Activated T-cell treated with anti-CD3 and anti-CD28 coated beads, Interleukin-2, amount 50 U/mL, for 72 hours (primary cell): Measurements from ENCODE around the gene COX8C. TPM values are rescaled to one million over a fixed set of nuclear protein-coding genes. Genes with fewer than 3 reads are reported as not detected.
A peak's percentile ranks its signal among the peaks of the same experiment; 100 is the strongest.

Experiments
- ATAC-seq, 2 donors: fragments of 150-1000 bp; cut with Tn5 transposase; replicated peaks in 1 of 2; 2 replicates each; pipeline ENCODE4 v1.10.0; 2021; ENCODE audit warnings: moderate library complexity in 2 of 2, mild to moderate bottlenecking in 1 of 2
- DNase-seq, 2 donors: peaks; one replicate each; pipeline ENCODE4 v3.0.0; 2021 to 2022; ENCODE audit warnings: mixed read lengths in 1 of 2
- H3K27ac Mint-ChIP-seq: one replicate; pipeline ENCODE4 v1.8.0; 2022; ENCODE audit warnings: mild to moderate bottlenecking, moderate library complexity, mixed read lengths
- H3K27me3 Mint-ChIP-seq: one replicate; pipeline ENCODE4 v1.8.0; 2022; ENCODE audit warnings: low read depth, mixed read lengths
- H3K36me3 Mint-ChIP-seq, 2 donors: one replicate each; pipeline ENCODE4 v1.8.0; 2022; ENCODE audit warnings: mixed read lengths in 2 of 2, mild to moderate bottlenecking in 1 of 2; ENCODE audit not compliant: insufficient read depth in 2 of 2
- H3K4me1 Mint-ChIP-seq: one replicate; pipeline ENCODE4 v1.8.0; 2022; ENCODE audit warnings: low read depth, mixed read lengths
- H3K4me3 Mint-ChIP-seq, 2 donors: one replicate each; pipeline ENCODE4 v1.8.0; 2022; ENCODE audit warnings: mild to moderate bottlenecking in 2 of 2, mixed read lengths in 2 of 2, moderate library complexity in 2 of 2
- H3K9me3 Mint-ChIP-seq, 2 donors: one replicate each; pipeline ENCODE4 v1.8.0; 2022; ENCODE audit warnings: mixed read lengths in 2 of 2
- total RNA-seq, 2 donors: library from RNA; stranded (reverse); gene quantifications; one replicate each; pipeline ENCODE4 v1.2.3, GENCODE V29; 2022

COX8C gene
- total RNA-seq, 2 donors from 2014 or later: 1.2 TPM; not detected in 1

DNA sequence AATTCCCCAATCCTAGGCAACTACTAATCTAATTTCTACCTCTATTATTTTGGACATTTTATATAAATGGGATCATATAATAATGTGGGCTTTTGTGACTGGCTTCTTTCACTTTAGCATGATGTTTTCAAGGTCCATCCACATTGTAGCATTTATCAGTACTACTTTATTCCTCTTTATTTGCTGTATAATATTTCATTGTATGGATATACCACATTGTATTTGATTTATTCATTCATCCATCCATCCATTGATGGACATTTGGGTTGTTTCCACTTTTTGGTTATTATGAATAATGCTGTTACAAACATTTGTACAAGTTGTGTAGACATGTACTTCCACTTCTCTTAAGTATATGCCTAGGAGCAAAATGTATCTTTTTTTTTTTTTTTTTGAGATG is 31.4 kb upstream of the COX8C start:
- Mint-ChIP-seq H3K4me1 (peaks cover 36% of the 10 kb centered on the region), H3K27me3 (no peaks in the 10 kb centered on the region), H3K36me3 (peaks cover 0 to 1% of the 10 kb centered on the region in 2 donors), H3K27ac (no peak overlapping the region), H3K9me3 (no peaks in the 10 kb centered on the region), H3K4me3 (no peak overlapping the region)
- ATAC-seq: no peak
- DNase-seq: no peak

DNA sequence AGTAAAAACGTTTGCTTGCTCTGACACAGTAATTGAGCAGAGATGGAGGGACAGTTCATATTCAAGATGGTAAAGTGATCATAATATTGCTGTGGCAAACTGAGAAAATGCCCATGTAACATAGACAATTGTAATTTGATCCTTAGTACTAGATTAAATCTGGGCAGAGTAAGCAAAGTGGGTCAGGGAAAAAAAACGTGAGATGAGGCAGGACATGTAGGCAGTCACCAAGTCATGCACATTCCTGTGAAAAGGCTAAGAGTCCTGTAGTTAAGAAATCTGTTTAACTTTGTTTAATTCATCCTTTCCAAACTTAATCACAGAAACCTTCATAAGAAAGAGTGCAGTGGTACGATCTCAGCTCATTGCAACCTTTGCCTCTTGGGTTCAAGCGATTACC is 30.3 kb upstream of the COX8C start:
- peaks cover 37% of the 10 kb centered on the region for H3K4me1 Mint-ChIP-seq

DNA sequence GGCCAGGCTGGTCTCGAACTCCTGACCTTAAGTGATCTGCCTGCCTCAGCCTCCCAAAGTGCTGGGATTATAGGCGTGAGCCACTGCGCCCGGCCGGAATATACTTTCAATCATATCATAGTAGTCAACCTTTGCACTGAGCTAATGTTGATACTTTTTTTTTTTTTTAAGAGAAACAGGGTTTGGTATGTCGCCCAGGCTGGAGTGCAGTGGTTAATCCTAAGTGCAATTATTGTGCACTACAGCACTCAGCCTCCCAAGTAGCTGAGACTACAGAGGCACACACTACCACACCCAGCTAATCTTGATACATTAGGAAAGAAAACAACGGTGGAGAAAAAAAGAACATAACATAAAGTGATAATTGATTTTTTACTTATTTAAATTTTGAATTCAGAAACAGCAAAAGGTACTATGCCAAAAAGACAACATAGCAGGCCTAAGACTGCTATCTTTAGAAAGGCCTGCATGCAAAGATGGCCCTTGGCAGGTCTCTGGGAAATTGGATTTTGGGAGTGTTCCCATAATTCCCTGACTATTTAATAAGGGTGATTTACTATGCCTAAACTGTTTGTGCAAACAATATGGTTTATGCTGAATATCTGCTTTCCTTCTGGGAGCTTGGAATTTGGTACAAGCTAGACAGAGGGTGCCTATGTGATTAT is 29.6 kb upstream of the COX8C start:
- no peak overlapping the region for H3K4me3 Mint-ChIP-seq
- H3K36me3 Mint-ChIP-seq: peaks cover 0 to 1% of the 10 kb centered on the region in 2 donors
- H3K27ac Mint-ChIP-seq: no peak overlapping the region
- no peak for DNase-seq
- no peaks in the 10 kb centered on the region for H3K9me3 Mint-ChIP-seq
- no peaks in the 10 kb centered on the region for H3K27me3 Mint-ChIP-seq
- H3K4me1 Mint-ChIP-seq: peaks cover 32% of the 10 kb centered on the region
- no peak for ATAC-seq

More for the DNA sequence above, 30.3 kb upstream of the COX8C start:
- H3K9me3 Mint-ChIP-seq: no peaks in the 10 kb centered on the region
- no peaks in the 10 kb centered on the region for H3K27me3 Mint-ChIP-seq
- H3K4me3 Mint-ChIP-seq: no peak overlapping the region
- ATAC-seq (no peak), DNase-seq (no peak)
- no peak overlapping the region for H3K27ac Mint-ChIP-seq
- peaks cover 0 to 1% of the 10 kb centered on the region in 2 donors for H3K36me3 Mint-ChIP-seq

DNA sequence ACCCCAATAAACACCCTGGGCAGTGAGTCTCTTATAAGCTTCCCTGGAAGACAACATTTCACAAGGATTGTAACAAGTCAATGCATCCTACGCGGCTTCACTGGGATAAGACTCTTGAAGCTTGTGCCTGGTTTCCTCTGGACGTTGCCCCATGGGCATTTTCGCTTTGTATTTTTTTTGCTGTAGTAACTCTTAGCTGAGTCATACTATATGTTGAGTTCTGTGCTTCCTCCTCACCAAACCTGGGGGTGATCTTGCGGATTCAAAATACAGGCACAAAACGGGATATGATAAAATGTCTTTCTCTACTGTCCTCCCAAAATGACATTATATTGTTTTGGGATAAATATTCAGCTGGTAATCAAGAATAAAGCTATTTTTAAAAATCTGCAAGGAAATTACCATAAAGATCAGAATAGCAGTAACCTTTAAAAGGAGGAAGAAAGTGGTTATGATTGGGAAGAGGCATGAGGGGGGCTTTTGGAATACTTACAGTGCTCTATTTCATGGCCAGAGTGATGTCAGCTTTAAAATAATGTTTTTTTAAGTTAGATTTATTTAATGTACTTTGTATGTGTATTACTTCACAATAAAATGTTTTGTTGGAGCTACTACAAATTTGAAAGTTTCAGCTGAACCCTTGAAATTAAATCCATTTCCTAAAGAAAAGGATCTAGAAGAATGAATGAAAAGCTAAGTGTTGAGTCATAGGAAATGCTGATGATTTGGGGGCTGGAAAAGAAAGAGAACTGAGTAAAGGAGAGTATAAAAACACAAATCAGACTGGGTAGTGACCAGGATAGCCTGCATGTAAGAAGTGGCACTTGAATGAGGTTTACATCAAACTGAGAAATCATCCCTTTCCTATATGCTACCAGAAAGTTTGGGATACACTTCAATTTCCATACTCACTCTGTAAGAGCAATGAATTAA is 28.8 kb upstream of the COX8C start:
- H3K4me1 Mint-ChIP-seq: peaks cover 25% of the 10 kb centered on the region
- no peaks in the 10 kb centered on the region for H3K27me3 Mint-ChIP-seq
- no peak for ATAC-seq
- no peak for DNase-seq
- H3K9me3 Mint-ChIP-seq: no peaks in the 10 kb centered on the region
- no peak overlapping the region for H3K27ac Mint-ChIP-seq
- no peak overlapping the region for H3K4me3 Mint-ChIP-seq
- H3K36me3 Mint-ChIP-seq: peaks cover 0 to 1% of the 10 kb centered on the region in 2 donors

DNA sequence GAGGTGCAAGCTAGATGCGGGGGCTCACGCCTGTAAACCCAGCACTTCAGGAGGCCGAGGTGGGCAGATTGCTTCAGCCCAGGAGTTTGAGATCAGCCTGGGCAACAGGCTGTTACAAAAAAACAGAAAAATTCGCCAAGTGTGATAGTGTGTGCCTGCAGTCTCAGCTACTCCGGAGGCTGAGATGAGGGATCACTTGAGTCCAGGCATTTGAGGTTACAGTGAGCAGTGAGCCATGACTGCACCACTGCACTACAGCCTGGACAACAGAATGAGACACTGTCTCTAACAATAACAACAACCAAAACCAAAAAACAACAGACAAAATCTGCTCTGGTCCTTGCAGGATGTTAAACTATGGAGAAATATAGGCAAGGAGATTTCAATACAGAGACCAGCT is 28.1 kb upstream of the COX8C start:
- Mint-ChIP-seq H3K9me3 (no peaks in the 10 kb centered on the region), H3K27ac (peak overlapping the region; percentile 61), H3K36me3 (peaks cover 1 to 2% of the 10 kb centered on the region in 2 donors), H3K4me3 (peak overlapping the region in 1 of 2 donors; percentile 31), H3K27me3 (no peaks in the 10 kb centered on the region), H3K4me1 (peaks cover 25% of the 10 kb centered on the region)
- no peak for DNase-seq
- no peak for ATAC-seq

DNA sequence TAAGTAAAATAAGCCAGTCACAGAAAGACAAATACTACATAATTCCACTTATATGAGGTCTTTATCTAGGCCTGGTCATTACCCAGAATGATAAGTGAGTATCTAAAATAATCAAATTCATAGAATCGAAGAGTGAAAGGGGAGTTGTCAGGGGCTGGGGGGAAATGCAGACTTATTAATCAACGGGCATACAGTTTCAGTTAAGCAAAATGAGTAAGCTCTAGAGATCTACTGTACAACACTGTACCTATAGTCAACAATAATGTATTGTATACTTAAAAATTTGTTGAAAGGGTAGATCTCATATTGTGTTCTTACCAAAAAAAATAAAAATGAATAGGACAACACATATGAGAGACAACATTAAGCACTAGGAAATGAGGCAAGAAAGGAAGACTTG is 27.5 kb upstream of the COX8C start:
- DNase-seq: no peak
- Mint-ChIP-seq H3K4me1 (peaks cover 26% of the 10 kb centered on the region), H3K27ac (peak overlapping the region; percentile 61), H3K4me3 (peak overlapping the region in 1 of 2 donors; percentile 5), H3K27me3 (no peaks in the 10 kb centered on the region), H3K36me3 (peaks cover 1 to 2% of the 10 kb centered on the region in 2 donors), H3K9me3 (no peaks in the 10 kb centered on the region)
- ATAC-seq: no peak

DNA sequence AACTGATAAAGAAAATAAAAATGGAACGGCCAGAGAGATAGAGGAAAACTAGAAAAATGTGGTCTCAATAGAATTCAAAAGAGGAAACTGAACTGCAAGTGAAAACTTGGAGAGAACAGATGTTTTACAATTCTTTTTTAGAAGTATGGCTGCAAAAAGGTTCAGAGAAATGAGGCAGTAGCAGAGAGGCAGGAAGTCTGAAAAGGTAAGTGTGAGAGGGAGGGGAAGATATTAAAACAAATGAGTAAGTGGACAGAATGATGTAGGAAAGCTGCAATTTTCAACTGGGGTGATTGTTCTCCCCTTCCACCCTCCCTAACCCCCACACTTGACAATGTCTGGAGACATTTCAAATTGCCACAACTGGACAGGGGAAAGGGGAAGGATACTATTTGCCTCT is 27.0 kb upstream of the COX8C start:
- H3K27me3 Mint-ChIP-seq: no peaks in the 10 kb centered on the region
- peak overlapping the region in 1 of 2 donors; percentile 5 for H3K4me3 Mint-ChIP-seq
- H3K27ac Mint-ChIP-seq: peak overlapping the region; percentile 61
- no peak for DNase-seq
- H3K4me1 Mint-ChIP-seq: peaks cover 31% of the 10 kb centered on the region
- peaks cover 2 to 4% of the 10 kb centered on the region in 2 donors for H3K36me3 Mint-ChIP-seq
- no peaks in the 10 kb centered on the region for H3K9me3 Mint-ChIP-seq
- no peak for ATAC-seq

DNA sequence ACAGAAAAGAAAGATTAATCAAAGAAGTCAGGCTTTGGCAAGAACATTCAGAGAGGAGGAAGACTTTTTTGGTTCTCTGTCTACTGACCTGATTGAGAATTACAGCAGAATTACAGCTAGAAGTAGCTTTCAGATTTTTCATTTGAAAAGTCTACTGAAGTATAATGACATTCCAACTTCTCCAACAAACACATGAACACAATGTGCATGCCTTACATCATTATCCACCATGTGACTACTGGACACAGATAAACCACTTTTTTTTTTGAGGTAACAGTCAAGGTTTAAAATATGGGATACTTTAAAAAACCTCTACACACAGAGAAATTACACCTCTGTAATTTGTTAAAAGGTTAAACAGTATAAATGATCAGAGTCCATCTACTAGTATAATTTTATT is 26.5 kb upstream of the COX8C start:
- H3K36me3 Mint-ChIP-seq: peaks cover 2 to 4% of the 10 kb centered on the region in 2 donors
- H3K27me3 Mint-ChIP-seq: no peaks in the 10 kb centered on the region
- ATAC-seq (no peak), DNase-seq (no peak)
- no peaks in the 10 kb centered on the region for H3K9me3 Mint-ChIP-seq
- no peak overlapping the region for H3K4me3 Mint-ChIP-seq
- peak overlapping the region; percentile 48 for H3K27ac Mint-ChIP-seq
- peaks cover 34% of the 10 kb centered on the region for H3K4me1 Mint-ChIP-seq

DNA sequence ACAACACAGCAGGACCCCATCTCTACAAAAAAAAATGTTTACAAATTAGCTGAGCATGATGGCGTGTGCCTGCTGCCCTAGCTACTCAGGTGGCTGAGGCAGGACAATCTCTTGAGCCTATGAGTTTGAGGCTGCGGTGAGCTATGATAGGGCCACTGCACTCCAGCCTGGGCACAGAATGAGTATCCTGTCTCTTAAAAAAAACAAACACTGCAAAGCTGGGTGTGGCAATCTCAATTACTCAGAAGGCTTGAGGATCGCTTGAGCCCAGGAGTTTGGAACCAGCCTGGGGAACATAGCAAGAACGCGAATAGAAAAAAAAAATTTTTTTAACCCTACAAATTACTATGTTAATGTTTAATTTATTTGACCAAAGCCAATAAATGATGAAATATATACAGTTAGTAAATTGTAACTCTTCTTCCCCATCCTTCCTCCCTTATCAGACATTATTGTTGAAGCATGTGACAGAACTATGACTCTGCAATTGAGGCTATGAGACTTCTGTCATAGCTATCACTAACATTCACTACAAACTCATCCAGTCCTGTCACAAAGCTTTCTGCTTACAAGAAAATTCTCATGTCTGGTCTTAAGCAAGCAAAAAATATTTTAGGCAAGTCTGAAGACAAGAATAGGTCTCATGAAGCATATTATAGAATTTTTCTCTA is 23.9 kb upstream of the COX8C start:
- H3K27me3 Mint-ChIP-seq: no peaks in the 10 kb centered on the region
- no peak for DNase-seq
- H3K4me3 Mint-ChIP-seq: no peak overlapping the region
- H3K4me1 Mint-ChIP-seq: peaks cover 36% of the 10 kb centered on the region
- H3K36me3 Mint-ChIP-seq: peaks cover 2 to 4% of the 10 kb centered on the region in 2 donors
- no peak overlapping the region for H3K27ac Mint-ChIP-seq
- ATAC-seq: no peak
- no peaks in the 10 kb centered on the region for H3K9me3 Mint-ChIP-seq

DNA sequence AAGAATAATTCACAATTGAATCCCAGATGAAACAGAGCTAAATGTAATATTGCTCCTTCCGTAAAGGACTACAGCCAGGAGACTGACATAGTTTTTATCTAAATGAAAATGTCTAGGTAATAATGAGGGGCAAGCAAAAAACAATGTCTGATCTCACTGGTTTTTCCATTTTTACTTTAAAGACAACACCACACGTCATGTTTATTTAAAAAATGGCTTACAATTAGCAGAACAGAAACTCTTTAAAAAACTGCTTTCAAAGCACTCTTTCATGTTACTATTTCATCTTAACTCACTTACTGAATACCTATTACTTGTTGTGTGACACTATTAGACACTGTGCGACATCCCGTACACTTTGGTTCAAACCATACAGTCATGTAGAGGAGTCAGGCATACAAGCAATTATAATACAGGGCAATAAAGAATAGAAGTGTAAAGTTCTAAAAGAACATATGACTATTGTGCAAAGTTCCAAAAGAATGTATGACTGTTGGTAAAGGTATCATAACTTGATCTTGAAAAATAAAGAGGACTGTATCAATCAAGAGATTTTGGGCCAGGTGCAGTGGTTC is 23.3 kb upstream of the COX8C start:
- Mint-ChIP-seq H3K4me1 (peaks cover 32% of the 10 kb centered on the region), H3K4me3 (no peak overlapping the region), H3K27ac (peak overlapping the region; percentile 21)

DNA sequence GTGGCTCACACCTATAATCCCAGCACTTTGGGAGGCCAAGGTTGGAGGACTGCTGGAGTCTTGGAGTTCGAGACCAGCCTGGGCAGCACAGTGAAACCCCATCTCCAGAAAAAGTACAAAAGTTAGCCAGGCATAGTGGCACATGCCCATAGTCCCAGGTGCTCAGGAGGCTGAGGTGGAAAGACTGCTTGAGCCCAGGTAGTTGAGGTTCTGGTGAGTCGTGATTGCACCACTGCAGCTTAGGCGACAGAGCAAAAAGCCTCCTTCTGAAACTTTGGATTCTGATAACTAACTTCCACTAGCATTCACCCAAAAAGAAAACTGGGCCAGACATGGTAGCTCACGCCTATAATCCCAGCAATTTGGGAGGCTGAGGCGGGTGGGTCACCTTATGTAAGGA is 20.8 kb upstream of the COX8C start:
- Mint-ChIP-seq H3K4me3 (no peak overlapping the region), H3K36me3 (peaks cover 2 to 3% of the 10 kb centered on the region in 2 donors), H3K27ac (no peak overlapping the region), H3K4me1 (peaks cover 40% of the 10 kb centered on the region), H3K27me3 (no peaks in the 10 kb centered on the region), H3K9me3 (no peaks in the 10 kb centered on the region)
- DNase-seq: no peak
- ATAC-seq: no peak

More for the DNA sequence above, 23.3 kb upstream of the COX8C start:
- Mint-ChIP-seq H3K36me3 (peaks cover 2 to 3% of the 10 kb centered on the region in 2 donors), H3K27me3 (no peaks in the 10 kb centered on the region), H3K9me3 (no peaks in the 10 kb centered on the region)
- DNase-seq (no peak), ATAC-seq (no peak)

DNA sequence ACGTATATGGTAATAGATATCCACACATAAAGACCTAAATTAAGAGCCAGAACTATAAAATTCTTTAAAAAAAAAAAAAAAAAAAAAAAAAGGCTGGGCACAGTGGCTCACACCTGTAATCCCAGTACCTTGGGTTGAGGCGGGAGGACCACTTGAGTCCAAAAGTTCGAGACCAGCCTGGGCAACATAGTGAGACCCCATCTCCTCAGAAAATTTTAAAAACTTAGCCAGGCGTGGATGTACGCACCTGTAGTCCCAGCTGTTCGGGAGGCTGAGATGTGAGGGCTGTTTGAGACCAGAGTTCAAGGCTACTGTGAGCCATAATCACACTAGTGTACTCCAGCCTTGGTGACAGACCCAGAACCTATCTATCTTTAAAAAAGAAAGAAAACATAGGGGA is 18.4 kb upstream of the COX8C start:
- H3K4me1 Mint-ChIP-seq: peaks cover 49% of the 10 kb centered on the region
- no peak overlapping the region for H3K4me3 Mint-ChIP-seq
- ATAC-seq (no peak), DNase-seq (no peak)
- H3K27ac Mint-ChIP-seq: no peak overlapping the region
- H3K36me3 Mint-ChIP-seq: peaks cover 3 to 4% of the 10 kb centered on the region in 2 donors
- no peaks in the 10 kb centered on the region for H3K27me3 Mint-ChIP-seq
- no peaks in the 10 kb centered on the region for H3K9me3 Mint-ChIP-seq
